ENCODE data around the gene MPC2. TPM values are rescaled to one million over a fixed set of nuclear protein-coding genes. Genes with fewer than 3 reads are reported as not detected.

MPC2 gene
- total and polyA plus RNA-seq, 5 donors from 2014 or later: 44.7 to 120 (median 105) TPM

DNA sequence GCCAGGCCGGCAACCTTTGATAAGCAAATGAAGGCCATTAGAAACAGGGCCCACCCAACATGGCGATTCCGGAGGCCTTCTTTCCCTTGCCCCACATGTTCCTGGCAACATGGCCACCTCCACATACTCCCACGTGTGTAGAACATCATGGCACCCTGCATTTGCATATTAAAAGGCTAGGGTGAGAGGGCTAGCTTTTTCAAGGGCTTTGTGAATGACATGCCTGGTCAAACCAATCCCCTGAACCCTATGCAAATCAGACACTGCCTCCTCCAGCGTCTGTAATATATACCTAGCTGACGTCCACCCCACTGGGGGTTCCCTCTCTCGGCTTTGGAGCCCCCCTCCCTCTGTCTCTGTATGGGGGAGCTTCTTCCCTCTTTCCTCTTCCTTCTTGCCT is 24.6 kb downstream of the MPC2 start:
- peaks cover 9 to 10% of the 10 kb centered on the region in 2 experiments for H3K9me3 ChIP-seq (ENCODE audit: control insufficient read depth in 2 of 2, low read length in 2 of 2)
- Mint-ChIP-seq H3K27me3 (peaks cover 6% of the 10 kb centered on the region), H3K9me3 (peaks cover 0 to 9% (median 3%) of the 10 kb centered on the region in 7 donors), H3K27ac (no peak overlapping the region), H3K4me1 (peaks cover 0 to 3% (median 0%) of the 10 kb centered on the region in 4 donors), H3K4me3 (no peak overlapping the region), H3K36me3 (peaks cover 6% of the 10 kb centered on the region)
- H3K27ac ChIP-seq (ENCODE audit: insufficient read depth, low read length, poor library complexity, severe bottlenecking): no peak overlapping the region
- H3K4me1 ChIP-seq (ENCODE audit: control insufficient read depth, insufficient read depth, low read length, poor library complexity, severe bottlenecking): no peaks in the 10 kb centered on the region
- H3K36me3 ChIP-seq (ENCODE audit: control insufficient read depth, insufficient read depth, low read length): peaks cover 4% of the 10 kb centered on the region
- no peak overlapping the region for H3K4me3 ChIP-seq (ENCODE audit: low read depth, low read length)
- ATAC-seq (ENCODE audit: low read depth in 2 of 2): no peak
- peaks cover 5% of the 10 kb centered on the region for H3K27me3 ChIP-seq (ENCODE audit: control insufficient read depth, insufficient read depth, low read length)
- DNase-seq: no peak

DNA sequence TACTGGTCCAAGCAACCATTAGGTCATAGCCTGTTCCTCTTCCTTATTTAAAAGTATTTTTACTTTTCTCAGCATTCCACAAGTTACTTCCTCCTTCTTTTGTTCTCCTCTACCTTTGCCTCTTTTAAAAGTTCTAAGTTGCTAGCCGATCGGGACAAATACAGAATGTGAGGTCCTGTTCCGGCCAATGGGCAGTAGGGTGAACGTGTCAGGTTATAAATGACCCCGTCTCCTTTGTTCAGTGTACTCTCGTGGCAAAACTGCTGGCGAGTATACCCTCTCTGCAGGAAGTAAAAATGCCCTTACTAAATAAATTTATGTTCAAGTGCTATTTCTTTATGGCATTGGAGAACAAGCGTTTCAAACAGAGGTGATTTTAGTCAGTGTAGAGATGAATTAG is 25.5 kb downstream of the MPC2 start:
- Histone ChIP-seq H3K4me1 (ENCODE audit: control insufficient read depth, insufficient read depth, low read length, poor library complexity, severe bottlenecking) (no peaks in the 10 kb centered on the region), H3K27ac (ENCODE audit: insufficient read depth, low read length, poor library complexity, severe bottlenecking) (no peak overlapping the region), H3K27me3 (ENCODE audit: control insufficient read depth, insufficient read depth, low read length) (peaks cover 6% of the 10 kb centered on the region), H3K4me3 (ENCODE audit: low read depth, low read length) (no peak overlapping the region), H3K36me3 (ENCODE audit: control insufficient read depth, insufficient read depth, low read length) (peaks cover 4% of the 10 kb centered on the region), H3K9me3 (ENCODE audit: control insufficient read depth in 2 of 2, low read length in 2 of 2) (peaks cover 9 to 10% of the 10 kb centered on the region in 2 experiments)
- peaks cover 0 to 3% (median 0%) of the 10 kb centered on the region in 4 donors for H3K4me1 Mint-ChIP-seq
- no peak overlapping the region for H3K4me3 Mint-ChIP-seq
- H3K27me3 Mint-ChIP-seq: peaks cover 12% of the 10 kb centered on the region
- no peak for DNase-seq
- H3K27ac Mint-ChIP-seq: no peak overlapping the region
- peaks cover 0 to 9% (median 3%) of the 10 kb centered on the region in 7 donors for H3K9me3 Mint-ChIP-seq
- no peak for ATAC-seq (ENCODE audit: low read depth in 2 of 2)
- H3K36me3 Mint-ChIP-seq: no peaks in the 10 kb centered on the region

DNA sequence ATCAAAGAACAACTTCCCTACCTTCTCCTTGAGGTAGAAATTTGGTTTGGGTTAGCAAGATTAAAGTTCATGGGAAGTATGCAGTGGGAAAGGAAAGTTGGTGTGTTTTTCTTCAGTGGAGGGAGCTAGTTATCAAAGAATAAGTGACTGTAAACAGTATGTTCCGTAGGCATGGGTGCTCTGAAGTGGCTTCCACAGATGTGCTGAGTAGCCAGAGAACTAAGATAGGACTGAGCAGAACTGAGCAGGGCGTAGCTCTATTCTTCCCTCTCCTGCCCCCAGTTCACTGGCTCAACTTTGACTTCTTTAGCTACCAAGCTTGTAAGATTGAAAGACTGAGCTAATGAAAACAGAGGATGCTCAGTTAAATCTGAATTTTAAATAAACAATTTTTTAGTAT is 26.3 kb downstream of the MPC2 start:
- no peak overlapping the region for H3K27ac Mint-ChIP-seq
- H3K27me3 Mint-ChIP-seq: peaks cover 16% of the 10 kb centered on the region
- peaks cover 0 to 3% (median 0%) of the 10 kb centered on the region in 4 donors for H3K4me1 Mint-ChIP-seq
- H3K36me3 Mint-ChIP-seq: no peaks in the 10 kb centered on the region
- DNase-seq (no peak), ATAC-seq (ENCODE audit: low read depth in 2 of 2) (no peak)
- Histone ChIP-seq H3K27ac (ENCODE audit: insufficient read depth, low read length, poor library complexity, severe bottlenecking) (no peak overlapping the region), H3K9me3 (ENCODE audit: control insufficient read depth in 2 of 2, low read length in 2 of 2) (peaks cover 9 to 10% of the 10 kb centered on the region in 2 experiments), H3K36me3 (ENCODE audit: control insufficient read depth, insufficient read depth, low read length) (no peaks in the 10 kb centered on the region), H3K4me1 (ENCODE audit: control insufficient read depth, insufficient read depth, low read length, poor library complexity, severe bottlenecking) (no peaks in the 10 kb centered on the region), H3K4me3 (ENCODE audit: low read depth, low read length) (no peak overlapping the region), H3K27me3 (ENCODE audit: control insufficient read depth, insufficient read depth, low read length) (peaks cover 6% of the 10 kb centered on the region)
- H3K9me3 Mint-ChIP-seq: peaks cover 0 to 9% (median 3%) of the 10 kb centered on the region in 7 donors
- H3K4me3 Mint-ChIP-seq: no peak overlapping the region

DNA sequence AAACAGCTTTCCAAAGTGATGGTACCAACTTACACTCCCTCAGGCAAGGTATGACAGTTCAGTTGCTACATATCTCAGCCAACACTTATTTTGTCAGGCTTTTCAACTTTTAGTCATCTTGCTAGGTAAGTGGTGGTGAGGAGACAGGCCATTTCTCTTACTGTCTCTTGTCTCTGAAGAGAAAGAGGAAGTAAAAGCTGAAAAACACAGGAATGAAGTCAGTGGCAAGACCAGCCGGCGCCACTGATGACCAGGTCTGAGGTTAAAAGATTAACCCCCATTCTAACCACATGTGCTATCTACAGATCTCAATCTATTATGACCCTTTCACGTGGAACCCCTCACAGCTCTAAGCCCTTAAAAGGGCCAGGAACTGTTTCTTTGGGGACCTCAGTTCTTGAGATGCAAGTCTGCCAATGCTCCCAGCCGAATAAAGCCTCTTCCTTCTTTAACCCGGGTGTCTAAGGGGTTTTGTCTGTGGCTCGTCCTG is 27.1 kb downstream of the MPC2 start:
- peaks cover 6% of the 10 kb centered on the region for H3K27me3 ChIP-seq (ENCODE audit: control insufficient read depth, insufficient read depth, low read length)
- peaks cover 0 to 3% (median 0%) of the 10 kb centered on the region in 4 donors for H3K4me1 Mint-ChIP-seq
- ATAC-seq (ENCODE audit: low read depth in 2 of 2) (no peak), DNase-seq (no peak)
- no peaks in the 10 kb centered on the region for H3K36me3 ChIP-seq (ENCODE audit: control insufficient read depth, insufficient read depth, low read length)
- peaks cover 0 to 9% (median 3%) of the 10 kb centered on the region in 7 donors for H3K9me3 Mint-ChIP-seq
- H3K27ac Mint-ChIP-seq: no peak overlapping the region
- no peaks in the 10 kb centered on the region for H3K4me1 ChIP-seq (ENCODE audit: control insufficient read depth, insufficient read depth, low read length, poor library complexity, severe bottlenecking)
- peaks cover 9 to 10% of the 10 kb centered on the region in 2 experiments for H3K9me3 ChIP-seq (ENCODE audit: control insufficient read depth in 2 of 2, low read length in 2 of 2)
- H3K27me3 Mint-ChIP-seq: peaks cover 24% of the 10 kb centered on the region
- H3K27ac ChIP-seq (ENCODE audit: insufficient read depth, low read length, poor library complexity, severe bottlenecking): no peak overlapping the region
- no peaks in the 10 kb centered on the region for H3K36me3 Mint-ChIP-seq
- H3K4me3 Mint-ChIP-seq: peak overlapping the region in 1 of 4 donors; percentile 18
- H3K4me3 ChIP-seq (ENCODE audit: low read depth, low read length): no peak overlapping the region

DNA sequence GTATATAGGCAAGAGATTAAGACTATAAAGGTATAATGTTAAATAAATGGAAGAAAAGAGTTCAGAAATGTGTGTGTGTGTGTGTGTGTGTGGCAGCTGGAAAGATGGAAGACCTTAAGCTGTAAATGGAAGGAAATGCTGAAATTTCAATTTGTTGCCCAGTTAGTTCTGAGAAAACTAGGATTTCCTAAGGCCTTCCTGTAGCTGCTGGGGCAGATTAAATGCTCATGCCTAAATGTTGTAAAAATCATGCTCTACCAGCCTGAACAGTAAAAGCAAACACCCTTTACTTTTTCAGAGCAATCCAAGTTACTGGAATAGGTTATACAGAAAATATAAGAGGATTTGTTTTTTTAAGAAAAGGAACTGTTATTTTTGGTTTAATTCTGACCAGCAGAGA is 31.2 kb downstream of the MPC2 start:
- H3K4me1 Mint-ChIP-seq: peaks cover 0 to 3% (median 0%) of the 10 kb centered on the region in 4 donors
- DNase-seq (no peak), ATAC-seq (ENCODE audit: low read depth in 2 of 2) (no peak)
- H3K4me1 ChIP-seq (ENCODE audit: control insufficient read depth, insufficient read depth, low read length, poor library complexity, severe bottlenecking): no peaks in the 10 kb centered on the region
- H3K9me3 Mint-ChIP-seq: peaks cover 0 to 6% (median 3%) of the 10 kb centered on the region in 7 donors
- H3K4me3 ChIP-seq (ENCODE audit: low read depth, low read length): no peak overlapping the region
- peaks cover 28% of the 10 kb centered on the region for H3K27me3 Mint-ChIP-seq
- peaks cover 9 to 10% of the 10 kb centered on the region in 2 experiments for H3K9me3 ChIP-seq (ENCODE audit: control insufficient read depth in 2 of 2, low read length in 2 of 2)
- H3K27ac Mint-ChIP-seq: no peak overlapping the region
- no peaks in the 10 kb centered on the region for H3K36me3 Mint-ChIP-seq
- no peak overlapping the region for H3K27ac ChIP-seq (ENCODE audit: insufficient read depth, low read length, poor library complexity, severe bottlenecking)
- no peak overlapping the region for H3K4me3 Mint-ChIP-seq
- no peaks in the 10 kb centered on the region for H3K36me3 ChIP-seq (ENCODE audit: control insufficient read depth, insufficient read depth, low read length)
- H3K27me3 ChIP-seq (ENCODE audit: control insufficient read depth, insufficient read depth, low read length): peaks cover 8% of the 10 kb centered on the region

DNA sequence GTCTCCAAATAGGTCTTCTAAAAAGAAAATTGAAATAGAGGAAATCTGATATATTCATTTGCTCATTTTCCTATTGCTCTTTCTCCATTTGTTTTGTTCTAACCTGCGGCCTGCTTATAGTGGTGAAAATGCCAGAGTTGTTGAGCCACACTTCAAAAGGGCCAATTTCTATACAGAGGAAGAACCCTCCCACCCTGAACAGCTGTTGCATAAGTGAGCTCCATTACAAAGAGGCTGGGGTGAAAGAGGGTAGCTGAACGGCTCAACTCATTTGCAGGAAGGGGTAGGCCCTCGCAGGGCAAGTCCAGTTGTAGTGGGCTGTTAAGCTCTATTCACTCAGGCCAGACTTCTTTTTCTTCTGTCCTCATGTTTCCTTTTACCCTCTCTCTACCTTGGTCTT is 31.7 kb downstream of the MPC2 start:
- Mint-ChIP-seq H3K27me3 (peaks cover 27% of the 10 kb centered on the region), H3K4me1 (peaks cover 0 to 2% (median 0%) of the 10 kb centered on the region in 4 donors), H3K27ac (no peak overlapping the region), H3K4me3 (no peak overlapping the region), H3K9me3 (peaks cover 0 to 6% (median 2%) of the 10 kb centered on the region in 7 donors), H3K36me3 (no peaks in the 10 kb centered on the region)
- peaks cover 8 to 10% of the 10 kb centered on the region in 2 experiments for H3K9me3 ChIP-seq (ENCODE audit: control insufficient read depth in 2 of 2, low read length in 2 of 2)
- DNase-seq (no peak), ATAC-seq (ENCODE audit: low read depth in 2 of 2) (no peak)
- no peaks in the 10 kb centered on the region for H3K4me1 ChIP-seq (ENCODE audit: control insufficient read depth, insufficient read depth, low read length, poor library complexity, severe bottlenecking)
- H3K4me3 ChIP-seq (ENCODE audit: low read depth, low read length): no peak overlapping the region
- H3K27me3 ChIP-seq (ENCODE audit: control insufficient read depth, insufficient read depth, low read length): peaks cover 8% of the 10 kb centered on the region
- H3K36me3 ChIP-seq (ENCODE audit: control insufficient read depth, insufficient read depth, low read length): no peaks in the 10 kb centered on the region
- no peak overlapping the region for H3K27ac ChIP-seq (ENCODE audit: insufficient read depth, low read length, poor library complexity, severe bottlenecking)

DNA sequence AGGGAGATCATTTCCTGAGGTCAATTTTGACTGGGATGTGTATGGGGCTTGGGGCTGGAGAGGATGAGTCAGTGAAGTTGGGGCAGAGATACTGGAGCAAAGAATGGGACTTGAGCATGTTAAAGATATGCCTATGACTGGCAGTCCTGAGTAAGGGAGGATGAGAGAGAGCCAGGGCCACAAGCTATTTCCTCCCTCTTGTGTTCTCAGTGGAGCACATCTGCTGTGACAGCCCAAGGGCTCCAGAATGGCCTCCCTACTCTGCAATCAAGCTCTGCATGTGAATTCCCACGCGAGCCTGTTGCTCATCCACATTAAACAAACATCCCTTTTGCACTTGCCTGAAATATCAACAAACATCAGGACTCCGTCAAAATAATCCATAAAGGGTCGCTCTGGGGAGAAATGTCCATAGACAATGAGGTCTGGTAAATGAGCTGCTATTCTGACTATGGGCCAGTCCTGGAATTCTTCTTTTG is 32.2 kb downstream of the MPC2 start:
- peak overlapping the region in 1 of 3 donors; percentile 24 for H3K27ac Mint-ChIP-seq
- H3K4me1 Mint-ChIP-seq: no peaks in the 10 kb centered on the region
- H3K27me3 ChIP-seq (ENCODE audit: control insufficient read depth, insufficient read depth, low read length): peaks cover 8% of the 10 kb centered on the region
- DNase-seq (no peak), ATAC-seq (ENCODE audit: low read depth in 2 of 2) (no peak)
- no peak overlapping the region for H3K27ac ChIP-seq (ENCODE audit: insufficient read depth, low read length, poor library complexity, severe bottlenecking)
- H3K36me3 Mint-ChIP-seq: no peaks in the 10 kb centered on the region
- H3K4me3 ChIP-seq (ENCODE audit: low read depth, low read length): no peak overlapping the region
- H3K36me3 ChIP-seq (ENCODE audit: control insufficient read depth, insufficient read depth, low read length): no peaks in the 10 kb centered on the region
- H3K9me3 Mint-ChIP-seq: peaks cover 0 to 4% (median 0%) of the 10 kb centered on the region in 7 donors
- peaks cover 22% of the 10 kb centered on the region for H3K27me3 Mint-ChIP-seq
- no peak overlapping the region for H3K4me3 Mint-ChIP-seq
- H3K4me1 ChIP-seq (ENCODE audit: control insufficient read depth, insufficient read depth, low read length, poor library complexity, severe bottlenecking): no peaks in the 10 kb centered on the region
- H3K9me3 ChIP-seq (ENCODE audit: control insufficient read depth in 2 of 2, low read length in 2 of 2): peaks cover 3 to 6% of the 10 kb centered on the region in 2 experiments

DNA sequence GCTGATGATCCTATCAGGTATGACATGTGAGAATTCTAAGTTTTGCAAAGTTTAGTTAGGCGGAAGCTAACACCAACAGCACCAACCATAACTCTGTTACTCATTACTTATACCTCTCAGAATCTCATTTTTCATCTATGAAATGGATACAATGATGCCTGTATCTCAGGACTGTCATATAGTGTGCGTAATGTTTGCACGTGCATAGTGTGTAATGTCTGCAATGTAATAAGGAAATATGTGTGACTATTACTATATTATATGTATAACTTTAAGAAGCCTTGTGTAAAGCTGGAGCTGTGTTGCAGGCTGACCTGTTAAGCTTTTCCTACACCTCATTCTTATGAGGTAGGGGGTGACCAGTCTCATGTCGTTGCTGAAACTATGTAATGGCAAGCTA is 36.0 kb downstream of the MPC2 start:
- no peak overlapping the region for H3K4me3 Mint-ChIP-seq
- Histone ChIP-seq H3K27me3 (ENCODE audit: control insufficient read depth, insufficient read depth, low read length) (peaks cover 2% of the 10 kb centered on the region), H3K4me1 (ENCODE audit: control insufficient read depth, insufficient read depth, low read length, poor library complexity, severe bottlenecking) (no peaks in the 10 kb centered on the region), H3K9me3 (ENCODE audit: control insufficient read depth in 2 of 2, low read length in 2 of 2) (no peaks in the 10 kb centered on the region), H3K27ac (ENCODE audit: insufficient read depth, low read length, poor library complexity, severe bottlenecking) (no peak overlapping the region), H3K4me3 (ENCODE audit: low read depth, low read length) (no peak overlapping the region), H3K36me3 (ENCODE audit: control insufficient read depth, insufficient read depth, low read length) (no peaks in the 10 kb centered on the region)
- no peak overlapping the region for H3K27ac Mint-ChIP-seq
- H3K9me3 Mint-ChIP-seq: no peaks in the 10 kb centered on the region
- no peak for DNase-seq
- H3K4me1 Mint-ChIP-seq: no peaks in the 10 kb centered on the region
- ATAC-seq (ENCODE audit: low read depth in 2 of 2): no peak
- no peaks in the 10 kb centered on the region for H3K36me3 Mint-ChIP-seq
- peaks cover 16% of the 10 kb centered on the region for H3K27me3 Mint-ChIP-seq

All from CD4-positive, CD25-positive, alpha-beta regulatory T cell (primary cell).